BE2C (cell line): ENCODE measurements around the gene WDR4.
"Not testable (repeated sequence)": the region's sequence is repeated elsewhere in the genome, so short reads cannot be mapped to it uniquely, and the experiment has no call there.

Experiments
- DNase-seq: peaks from one replicate; pipeline ENCODE4 v3.0.0-alpha.2; 2020
- H3K27me3 ChIP-seq: fragments of 250-450 bp; sonication (Bioruptor Pico); 2 replicates; pipeline ENCODE4 v1.5.1; 2020; ENCODE audit warnings: mild to moderate bottlenecking
- H3K36me3 ChIP-seq: fragments of 250-450 bp; sonication (Bioruptor Pico); 2 replicates; pipeline ENCODE4 v1.5.1; 2020; ENCODE audit warnings: mild to moderate bottlenecking
- H3K4me1 ChIP-seq: fragments of 250-450 bp; sonication (Bioruptor Pico); 2 replicates; pipeline ENCODE4 v1.5.1; 2020
- H3K4me3 ChIP-seq: 2 replicates; pipeline ENCODE4 v1.5.1; 2011; ENCODE audit warnings: low read depth, low read length
- H3K9me3 ChIP-seq: fragments of 250-450 bp; sonication (Bioruptor Pico); 2 replicates; pipeline ENCODE4 v1.5.1; 2020
- CTCF ChIP-seq: IDR thresholded peaks from 2 replicates; pipeline ENCODE4 v1.5.1; 2012; ENCODE audit warnings: mild to moderate bottlenecking, low read depth, low read length

Gene WDR4

DNA sequence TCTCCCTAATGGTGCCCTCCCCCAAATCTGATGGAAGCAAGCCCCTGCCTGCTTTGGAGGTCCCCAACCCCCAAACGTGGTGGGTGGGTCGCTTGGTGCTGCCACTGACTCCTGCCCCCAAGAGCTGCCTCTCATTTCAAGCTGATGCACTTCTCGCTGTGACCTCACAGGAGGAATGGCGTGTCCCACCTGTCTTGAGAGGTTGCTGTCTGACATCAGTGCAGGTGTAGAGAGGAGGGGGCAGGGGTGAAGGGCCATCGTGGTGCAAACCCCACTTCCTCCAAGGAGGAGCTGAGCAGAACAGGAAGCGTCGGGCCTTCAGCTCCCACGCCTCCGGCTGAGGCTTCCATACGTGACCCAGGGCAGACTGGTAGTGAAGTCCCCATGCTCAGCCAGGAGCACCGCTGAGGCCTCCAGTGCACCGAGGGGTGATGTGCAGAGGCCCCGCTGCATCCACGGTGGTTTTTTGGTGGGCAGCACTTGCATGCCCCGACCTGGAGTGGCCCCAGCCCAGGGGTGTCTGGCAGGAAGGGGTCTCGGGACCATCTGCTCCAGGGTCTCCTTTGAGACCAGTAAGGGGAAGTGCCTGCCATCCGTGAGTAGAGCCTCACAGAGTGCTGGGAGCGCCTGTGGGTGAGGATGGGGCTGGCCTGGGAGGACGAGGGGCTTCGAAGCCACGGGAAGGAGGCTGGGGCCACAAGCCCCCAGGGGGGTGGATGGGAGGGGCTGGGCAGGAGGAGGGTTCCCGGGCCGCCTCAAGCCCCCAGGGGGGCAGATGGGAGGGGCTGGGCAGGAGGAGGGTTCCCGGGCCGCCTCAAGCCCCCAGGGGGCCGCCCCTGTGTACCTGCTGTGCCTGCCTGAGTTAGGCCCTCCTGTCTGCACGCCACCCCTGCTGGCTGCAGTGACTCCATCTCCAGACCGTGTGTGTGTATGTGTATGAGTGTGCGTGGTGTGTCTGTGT is 39.8 kb downstream of the WDR4 start:
- Histone ChIP-seq H3K4me3 (no peak overlapping the region), H3K36me3 (peaks cover 54% of the 10 kb centered on the region), H3K4me1 (no peaks in the 10 kb centered on the region), H3K27me3 (no peaks in the 10 kb centered on the region), H3K9me3 (no peaks in the 10 kb centered on the region)
- no peak for TF ChIP-seq CTCF
- DNase-seq, result no peak

DNA sequence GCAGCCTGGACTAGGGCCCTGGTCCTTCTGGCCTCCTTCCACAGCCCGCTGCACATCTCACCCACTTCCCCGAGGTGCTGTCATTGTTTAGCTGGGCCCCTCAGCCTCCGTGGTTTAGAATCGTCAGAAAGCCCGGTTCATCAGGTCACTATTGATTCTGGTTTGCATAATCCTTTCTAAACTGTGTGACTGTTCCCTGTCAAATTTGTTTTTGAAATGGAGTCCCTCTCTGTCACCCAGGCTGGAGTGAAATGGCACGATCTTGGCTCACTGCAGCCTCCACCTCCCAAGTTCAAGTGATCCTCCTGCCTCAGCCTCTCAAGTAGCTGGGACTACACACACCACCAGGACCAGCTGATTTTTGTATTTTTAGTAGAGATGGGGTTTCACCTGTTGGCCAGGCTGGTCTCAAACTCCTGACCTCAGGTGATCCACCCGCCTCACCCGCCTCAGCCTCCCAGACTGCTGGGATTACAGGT is 41.1 kb downstream of the WDR4 start:
- H3K27me3 ChIP-seq, H3K4me3 ChIP-seq, H3K9me3 ChIP-seq, H3K4me1 ChIP-seq, DNase-seq: not testable (repeated sequence)
- peaks cover 43% of the 10 kb centered on the region for H3K36me3 ChIP-seq

DNA sequence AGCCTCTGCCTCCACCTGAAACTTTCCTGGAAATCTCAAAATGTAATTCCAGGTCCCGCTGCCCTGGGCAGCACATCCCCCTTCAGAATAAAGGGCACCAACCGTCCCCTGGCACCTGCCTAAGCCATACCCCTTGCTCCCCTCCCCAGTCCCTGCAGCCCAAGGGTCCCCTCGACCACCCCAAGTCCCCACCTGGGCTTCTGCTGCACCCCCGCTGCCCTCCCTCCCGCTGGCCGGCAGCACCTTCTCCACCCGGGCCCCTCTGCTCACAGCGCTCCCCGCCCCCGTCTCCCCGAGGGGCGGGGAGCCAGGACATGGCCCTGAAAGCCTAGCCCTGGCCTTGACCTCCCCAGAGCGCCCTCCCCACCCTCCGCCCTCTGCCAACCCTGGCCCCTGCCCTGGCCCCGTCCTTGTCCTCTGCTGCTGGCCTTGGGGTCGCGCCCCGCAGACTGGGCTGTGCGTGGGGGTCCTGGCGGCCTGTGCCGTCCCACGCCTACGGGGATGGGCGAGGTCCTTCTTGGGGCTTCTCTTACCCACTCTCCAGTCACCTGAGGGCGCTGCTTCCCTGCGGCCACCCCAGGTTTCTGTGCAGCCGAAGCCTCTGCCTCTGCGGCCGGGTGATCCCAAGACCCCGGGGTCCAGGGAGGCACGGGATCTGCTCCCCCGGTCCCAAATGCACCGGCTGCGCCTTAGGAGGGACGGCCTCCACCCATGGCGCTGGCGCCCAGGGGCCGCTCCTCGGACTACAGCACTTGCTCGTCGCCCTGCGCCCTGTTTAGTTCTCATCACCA is 41.7 kb downstream of the WDR4 start:
- DNase-seq, result no peak
- TF ChIP-seq CTCF, result no peak
- H3K9me3 ChIP-seq, result no peaks in the 10 kb centered on the region
- 0 out of 2 replicates have a peak, but pooled peaks cover 3% of the 10 kb centered on the region for H3K4me1 ChIP-seq
- no peak overlapping the region for H3K4me3 ChIP-seq
- H3K27me3 ChIP-seq, result no peaks in the 10 kb centered on the region
- peaks cover 38% of the 10 kb centered on the region for H3K36me3 ChIP-seq

DNA sequence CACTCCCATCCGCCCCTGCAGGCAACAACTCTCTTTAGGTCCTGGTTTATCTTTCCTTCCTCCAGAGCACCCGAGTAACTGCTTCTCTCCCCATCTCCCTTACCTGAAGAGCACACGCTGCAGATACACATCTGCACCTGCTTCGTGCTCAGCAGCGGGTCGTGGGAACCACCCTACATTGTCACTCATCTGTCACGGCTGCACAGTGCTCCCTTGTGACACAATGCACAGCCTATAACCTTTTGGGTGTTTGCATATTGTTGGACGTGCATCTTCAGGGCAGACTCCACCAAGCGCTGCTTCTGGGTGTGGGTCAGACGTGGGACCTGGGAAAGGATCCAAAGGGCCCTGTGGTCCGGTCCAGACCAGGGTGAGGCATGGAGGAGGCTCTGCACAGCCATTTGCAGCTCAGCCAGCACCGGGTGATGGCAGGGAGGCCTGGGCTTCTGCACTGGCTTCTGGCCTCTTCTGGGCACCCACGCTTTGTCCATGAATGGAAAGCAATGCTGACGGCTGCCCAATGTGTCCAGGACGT is 42.5 kb downstream of the WDR4 start:
- H3K27me3 ChIP-seq, result no peaks in the 10 kb centered on the region
- H3K4me1 ChIP-seq, result 0 out of 2 replicates have a peak, but pooled peaks cover 3% of the 10 kb centered on the region
- TF ChIP-seq CTCF, result no peak
- DNase-seq, result no peak
- no peaks in the 10 kb centered on the region for H3K9me3 ChIP-seq
- H3K36me3 ChIP-seq, result peaks cover 31% of the 10 kb centered on the region
- no peak overlapping the region for H3K4me3 ChIP-seq

GRCh38 chr21:42836402-42836666 is 43.0 kb downstream of the WDR4 start:
- no peak for DNase-seq
- 0 out of 2 replicates have a peak, but pooled peaks cover 3% of the 10 kb centered on the region for H3K4me1 ChIP-seq
- no peaks in the 10 kb centered on the region for H3K27me3 ChIP-seq
- peaks cover 27% of the 10 kb centered on the region for H3K36me3 ChIP-seq
- no peaks in the 10 kb centered on the region for H3K9me3 ChIP-seq
- H3K4me3 ChIP-seq, result no peak overlapping the region
- TF ChIP-seq CTCF, result no peak

DNA sequence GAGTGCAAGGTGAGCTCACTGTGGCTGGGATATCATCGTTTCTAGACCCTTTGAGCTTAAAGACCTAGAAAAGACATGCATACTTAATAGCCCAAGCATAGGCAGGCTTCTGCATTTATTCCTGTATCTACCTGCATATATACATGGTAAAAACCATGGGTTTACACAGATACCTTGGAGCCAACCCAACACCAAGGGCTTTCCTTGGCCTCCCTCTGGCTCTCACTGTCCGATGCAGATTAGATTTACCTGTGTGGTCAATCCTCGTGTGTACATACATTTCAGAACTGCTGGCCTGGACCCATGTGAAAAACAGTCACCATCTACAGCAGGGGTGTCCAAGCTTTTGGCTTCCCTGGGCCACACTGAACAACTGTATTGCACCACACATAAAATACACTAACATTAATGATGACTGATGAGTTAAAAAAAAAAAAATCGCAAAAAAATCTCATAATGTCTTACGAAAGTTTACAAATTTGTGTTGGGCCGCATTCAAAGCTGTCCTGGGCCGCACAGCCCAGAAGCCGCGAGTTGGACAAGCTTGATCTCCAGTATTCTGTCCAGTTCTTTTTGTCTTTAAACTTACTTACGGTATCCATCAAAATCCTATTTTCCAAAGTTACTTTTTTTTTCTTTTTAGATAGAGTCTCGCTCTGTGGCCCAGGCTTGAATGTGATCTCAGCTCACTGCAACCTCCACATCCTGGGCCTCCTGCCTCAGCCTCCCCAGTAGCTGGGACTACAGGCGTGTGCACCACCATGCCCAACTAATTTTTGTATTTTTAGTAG is 43.5 kb downstream of the WDR4 start:
- Histone ChIP-seq H3K9me3 (no peaks in the 10 kb centered on the region), H3K4me3 (no peak overlapping the region), H3K4me1 (0 out of 2 replicates have a peak, but pooled peaks cover 3% of the 10 kb centered on the region), H3K36me3 (peaks cover 22% of the 10 kb centered on the region), H3K27me3 (no peaks in the 10 kb centered on the region)
- DNase-seq, result no peak
- TF ChIP-seq CTCF, result no peak
